Fibroblast of pulmonary artery (primary cell): Measurements from ENCODE around the gene PKNOX1.
"Not testable (repeated sequence)": the region's sequence is repeated elsewhere in the genome, so short reads cannot be mapped to it uniquely, and the experiment has no call there.

Source experiments
- DNase-seq: peaks from one replicate; pipeline ENCODE4 v3.0.0-alpha.2; 2010; ENCODE audit warnings: low read depth
- H3K4me3 ChIP-seq: replicated peaks from 2 replicates; pipeline ENCODE4 v1.5.1; 2011; ENCODE audit warnings: low read depth, mild to moderate bottlenecking, control low read depth, low read length, moderate library complexity
- TF ChIP-seq, protein P1 (sequence below): IDR thresholded peaks from 2 replicates; pipeline ENCODE4 v1.5.1; 2011; ENCODE audit warnings: mild to moderate bottlenecking, control low read depth, low read length, inconsistent platforms; ENCODE audit errors: missing control alignments

The PKNOX1 gene

GRCh38 chr21:43001316-43001715 is 27.0 kb downstream of the PKNOX1 start:
- no peak for DNase-seq
- H3K4me3 ChIP-seq: no peak overlapping the region
- TF ChIP-seq, protein P1, sequence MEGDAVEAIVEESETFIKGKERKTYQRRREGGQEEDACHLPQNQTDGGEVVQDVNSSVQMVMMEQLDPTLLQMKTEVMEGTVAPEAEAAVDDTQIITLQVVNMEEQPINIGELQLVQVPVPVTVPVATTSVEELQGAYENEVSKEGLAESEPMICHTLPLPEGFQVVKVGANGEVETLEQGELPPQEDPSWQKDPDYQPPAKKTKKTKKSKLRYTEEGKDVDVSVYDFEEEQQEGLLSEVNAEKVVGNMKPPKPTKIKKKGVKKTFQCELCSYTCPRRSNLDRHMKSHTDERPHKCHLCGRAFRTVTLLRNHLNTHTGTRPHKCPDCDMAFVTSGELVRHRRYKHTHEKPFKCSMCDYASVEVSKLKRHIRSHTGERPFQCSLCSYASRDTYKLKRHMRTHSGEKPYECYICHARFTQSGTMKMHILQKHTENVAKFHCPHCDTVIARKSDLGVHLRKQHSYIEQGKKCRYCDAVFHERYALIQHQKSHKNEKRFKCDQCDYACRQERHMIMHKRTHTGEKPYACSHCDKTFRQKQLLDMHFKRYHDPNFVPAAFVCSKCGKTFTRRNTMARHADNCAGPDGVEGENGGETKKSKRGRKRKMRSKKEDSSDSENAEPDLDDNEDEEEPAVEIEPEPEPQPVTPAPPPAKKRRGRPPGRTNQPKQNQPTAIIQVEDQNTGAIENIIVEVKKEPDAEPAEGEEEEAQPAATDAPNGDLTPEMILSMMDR: no peak

DNA sequence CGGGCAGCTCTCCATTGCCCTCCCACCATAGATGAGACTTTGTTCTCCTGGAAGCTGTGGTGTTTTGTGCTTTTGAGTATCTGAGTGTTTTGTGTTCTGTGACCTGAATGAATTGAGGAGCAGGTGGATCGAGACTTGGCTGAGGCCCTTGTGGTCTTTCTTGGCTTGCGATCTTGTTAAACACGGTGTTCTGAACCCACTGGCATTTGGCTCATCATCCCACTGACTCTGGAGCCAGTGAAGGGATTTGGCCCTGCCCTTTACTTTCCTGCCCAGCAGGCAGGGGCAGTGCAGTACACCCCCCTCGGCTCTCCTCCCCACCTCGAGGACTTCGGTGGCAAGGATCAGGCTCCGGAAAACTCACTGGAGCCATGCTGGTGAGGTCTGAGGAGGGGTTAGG is 30.6 kb downstream of the PKNOX1 start:
- TF ChIP-seq, protein P1: no peak
- H3K4me3 ChIP-seq: no peak overlapping the region
- DNase-seq: no peak

- no peak overlapping the region for H3K4me3 ChIP-seq
- no peak for DNase-seq
- TF ChIP-seq, protein P1: no peak
These were observed 31.3 kb downstream of the PKNOX1 start for GRCh38 chr21:43005635-43006034.

DNA sequence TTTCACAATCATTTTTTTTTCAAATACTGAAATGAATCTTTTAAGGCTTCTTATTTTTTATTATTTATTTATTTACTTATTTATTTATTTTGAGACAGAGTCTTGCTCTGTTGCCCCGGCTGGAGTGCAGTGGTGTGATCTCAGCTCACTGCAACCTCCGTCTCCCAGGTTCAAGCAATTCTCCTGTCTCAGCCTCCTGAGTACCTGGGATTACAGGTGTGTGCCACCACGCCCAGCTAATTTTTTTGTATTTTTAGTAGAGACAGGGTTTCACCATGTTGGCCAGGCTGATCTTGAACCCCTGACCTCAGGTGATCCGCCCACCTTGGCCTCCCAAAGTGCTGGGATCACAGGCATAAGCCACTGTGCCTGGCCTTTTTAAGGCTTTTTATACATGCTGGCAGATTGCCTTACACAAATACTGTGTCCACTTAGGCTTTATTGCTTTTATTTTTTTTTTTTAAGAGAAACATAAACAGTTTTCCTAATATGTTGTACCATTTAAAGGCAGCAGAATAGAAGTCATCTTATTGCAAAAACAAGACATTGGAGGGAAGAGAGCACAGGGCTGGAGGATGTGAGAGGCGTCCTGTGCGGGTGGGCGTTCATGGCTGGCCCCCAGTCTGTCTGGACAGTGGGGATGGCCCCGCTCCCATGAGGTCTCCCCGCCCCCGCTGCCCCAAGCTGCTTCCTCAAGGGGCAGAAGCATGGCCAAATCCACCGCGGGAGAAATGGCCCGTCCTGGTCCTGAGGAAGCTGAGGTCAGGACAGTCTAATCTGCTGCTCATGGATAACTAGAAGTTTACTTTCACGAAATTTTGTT is 31.9 kb downstream of the PKNOX1 start:
- not testable (repeated sequence) for DNase-seq

DNA sequence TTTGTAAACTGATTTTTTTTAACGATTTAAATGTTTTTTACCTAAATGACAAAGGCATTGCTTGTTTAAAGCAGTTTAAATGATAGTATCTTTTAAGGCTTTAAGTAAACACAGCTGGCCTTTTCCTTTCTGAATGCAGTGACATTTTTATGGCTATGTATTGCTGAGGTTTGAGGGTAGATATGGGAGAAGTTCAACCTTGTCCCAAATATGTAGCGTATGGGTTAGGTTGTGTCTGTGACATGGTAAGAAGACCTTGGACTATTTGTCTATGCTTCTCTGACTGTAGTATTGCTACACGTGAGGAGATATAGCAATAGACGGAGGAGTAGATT is 32.5 kb downstream of the PKNOX1 start:
- no peak overlapping the region for H3K4me3 ChIP-seq
- DNase-seq: no peak
- TF ChIP-seq, protein P1: no peak

More for the DNA sequence above, 31.9 kb downstream of the PKNOX1 start:
- H3K4me3 ChIP-seq: not testable (repeated sequence)

DNA sequence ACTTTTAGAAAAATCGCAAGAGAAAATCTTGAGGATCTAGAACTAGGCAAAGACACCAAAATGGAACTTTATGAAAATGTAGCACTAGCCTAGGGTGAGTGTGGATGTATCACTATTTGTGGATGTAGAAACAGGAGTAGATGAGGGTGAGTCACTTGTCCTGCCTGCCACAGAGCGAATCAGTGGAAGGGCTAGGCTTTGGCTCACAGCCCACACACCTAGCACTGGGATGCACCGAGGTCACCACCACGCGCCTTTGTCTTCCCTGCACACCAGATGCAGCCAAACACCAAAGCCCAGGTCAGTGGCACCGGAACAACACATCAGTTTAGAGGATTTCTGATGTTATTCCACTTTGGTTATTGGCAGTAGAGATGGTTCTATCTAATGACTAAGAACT is 38.2 kb downstream of the PKNOX1 start:
- no peak for DNase-seq
- H3K4me3 ChIP-seq: no peak overlapping the region
- TF ChIP-seq, protein P1: no peak

- TF ChIP-seq, protein P1: no peak
- H3K4me3 ChIP-seq: no peak overlapping the region
- DNase-seq: no peak
These were observed 41.7 kb downstream of the PKNOX1 start for GRCh38 chr21:43015906-43016540.
